HUES64 (cell line): ENCODE measurements around the gene UPB1.
"Not testable (repeated sequence)": the region's sequence is repeated elsewhere in the genome, so short reads cannot be mapped to it uniquely, and the experiment has no call there.

Experiments
- H3K27ac ChIP-seq: 2 replicates; pipeline ENCODE4 v1.7.0; 2013; ENCODE audit warnings: low read depth, low read length, inconsistent platforms
- H3K27me3 ChIP-seq: 2 replicates; pipeline ENCODE4 v1.6.1; 2013; ENCODE audit warnings: mild to moderate bottlenecking, low read length; ENCODE audit not compliant: insufficient read depth
- H3K36me3 ChIP-seq: 2 replicates; pipeline ENCODE4 v1.6.1; 2013; ENCODE audit warnings: mild to moderate bottlenecking, low read length; ENCODE audit not compliant: insufficient read depth
- H3K4me1 ChIP-seq: 2 replicates; pipeline ENCODE4 v1.6.1; 2013; ENCODE audit warnings: mild to moderate bottlenecking, low read length, moderate library complexity; ENCODE audit not compliant: insufficient read depth
- H3K4me3 ChIP-seq: 2 replicates; pipeline ENCODE4 v1.5.1; 2013; ENCODE audit warnings: mild to moderate bottlenecking, low read length, moderate library complexity
- H3K9ac ChIP-seq: 2 replicates; pipeline ENCODE4 v1.6.1; 2013; ENCODE audit warnings: mild to moderate bottlenecking, low read depth, low read length
- H3K9me3 ChIP-seq: 2 replicates; pipeline ENCODE4 v1.6.1; 2013; ENCODE audit warnings: low read depth, low read length; ENCODE audit not compliant: insufficient read depth
- WGBS: fragments of 150-250, 120-280 bp; methylation state at CpG from one replicate; pipeline ENCODE4 v1.1.7; 2013; ENCODE audit warnings: missing lambda C conversion rate; 5-methylcytosine and 5-hydroxymethylcytosine counted together

The UPB1 gene

DNA sequence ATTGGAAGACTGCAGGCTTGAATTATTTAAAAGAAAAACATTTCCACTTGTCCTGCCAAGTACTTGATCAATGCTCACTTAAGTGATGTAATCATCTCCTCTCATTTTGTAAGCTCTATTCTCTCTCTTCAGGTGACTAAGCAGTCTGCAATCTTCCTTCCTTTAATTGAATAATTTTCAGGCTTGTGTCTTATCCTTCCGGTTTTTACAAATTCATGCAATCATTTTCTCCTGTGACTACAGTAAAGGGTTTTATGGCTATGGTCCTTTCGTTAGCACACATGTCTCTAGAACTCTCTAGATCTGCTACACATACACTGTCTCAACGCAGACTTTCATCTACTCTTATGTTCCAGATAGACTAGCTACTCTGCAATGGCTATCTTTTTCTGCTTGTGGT lies 12.6 kb upstream of the UPB1 start:
- H3K4me3 ChIP-seq = no peak overlapping the region
- H3K27me3 ChIP-seq = no peaks in the 10 kb centered on the region
- H3K9me3 ChIP-seq = no peaks in the 10 kb centered on the region
- WGBS = 81% methylated on average over 3 of the region's 3 CpGs
- H3K27ac ChIP-seq = no peak overlapping the region
- no peak overlapping the region for H3K9ac ChIP-seq
- no peaks in the 10 kb centered on the region for H3K36me3 ChIP-seq
- H3K4me1 ChIP-seq = peaks cover 14% of the 10 kb centered on the region

DNA sequence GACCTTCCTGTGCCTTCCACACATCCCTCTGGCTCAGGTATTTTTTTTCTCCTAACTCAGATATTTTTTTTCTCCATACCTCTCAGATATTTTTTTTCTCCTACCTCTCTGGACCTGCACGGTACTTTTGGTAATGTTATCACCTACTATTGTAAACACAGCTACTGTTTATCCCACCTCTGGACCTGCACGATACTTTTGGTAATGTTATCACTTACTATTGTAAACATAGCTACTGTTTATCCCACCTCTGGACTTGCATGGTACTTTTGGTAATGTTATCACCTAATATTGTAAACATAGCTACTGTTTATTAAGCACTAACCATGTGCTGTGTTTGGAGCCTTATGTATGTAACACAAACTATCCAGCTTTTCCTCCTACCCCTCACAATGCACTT lies 12.1 kb upstream of the UPB1 start:
- Histone ChIP-seq H3K36me3 (no peaks in the 10 kb centered on the region), H3K9me3 (no peaks in the 10 kb centered on the region), H3K27me3 (no peaks in the 10 kb centered on the region), H3K27ac (no peak overlapping the region), H3K4me1 (peaks cover 14% of the 10 kb centered on the region), H3K9ac (no peak overlapping the region), H3K4me3 (no peak overlapping the region)
- WGBS = 92% methylated on average over 2 of the region's 2 CpGs

DNA sequence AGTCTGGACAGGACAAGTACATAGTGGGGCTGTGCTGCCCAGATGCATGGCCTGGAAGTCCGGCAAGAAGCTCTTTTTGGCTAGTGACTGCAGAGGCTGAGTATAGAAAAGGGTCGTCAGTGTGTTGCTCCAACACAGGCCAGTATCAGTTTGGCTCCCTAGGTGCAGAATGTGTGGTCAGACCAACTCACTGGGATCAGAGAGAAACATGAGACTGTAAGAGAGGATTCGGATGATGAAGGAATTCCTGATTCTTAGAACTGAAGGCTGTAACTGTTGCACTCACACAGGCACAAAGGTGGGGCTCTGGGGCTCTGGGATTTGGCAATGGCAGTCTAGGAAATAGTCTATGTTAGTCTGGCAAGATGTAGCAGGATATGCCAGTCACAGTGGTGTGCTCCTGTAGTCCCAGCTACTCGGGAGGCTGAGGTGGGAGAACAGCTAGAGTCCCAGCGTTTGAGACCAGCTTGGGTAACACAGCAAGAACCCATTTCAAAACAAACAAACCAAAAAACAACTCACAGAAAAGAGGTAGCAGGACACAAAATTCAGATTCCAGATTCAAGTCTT lies 11.1 kb upstream of the UPB1 start:
- Histone ChIP-seq H3K27ac (no peak overlapping the region), H3K9me3 (no peaks in the 10 kb centered on the region), H3K4me1 (peaks cover 14% of the 10 kb centered on the region), H3K4me3 (no peak overlapping the region), H3K27me3 (no peaks in the 10 kb centered on the region), H3K9ac (no peak overlapping the region), H3K36me3 (no peaks in the 10 kb centered on the region)
- 73% methylated on average over 5 of the region's 5 CpGs for WGBS

DNA sequence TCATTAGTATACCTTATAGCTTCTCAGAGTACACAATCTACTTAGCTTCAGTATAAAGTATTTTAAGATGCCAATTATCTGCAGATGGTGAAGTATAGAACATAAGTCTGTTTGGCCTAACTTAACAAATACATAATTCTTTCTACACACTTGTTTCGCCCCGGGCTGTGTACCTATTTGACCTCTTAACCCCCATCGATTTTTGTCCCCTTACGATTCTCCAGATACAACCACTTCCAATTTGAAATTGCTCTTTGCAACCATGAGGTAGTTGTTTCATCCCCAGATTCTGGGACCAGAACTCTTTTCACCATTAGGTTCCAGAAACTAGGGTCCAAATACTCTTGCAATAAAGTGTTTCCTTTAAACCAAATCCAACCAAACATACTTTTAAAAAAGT lies 10.0 kb upstream of the UPB1 start:
- peaks cover 14% of the 10 kb centered on the region for H3K4me1 ChIP-seq
- H3K4me3 ChIP-seq = no peak overlapping the region
- 93% methylated on average over 4 of the region's 4 CpGs for WGBS
- no peaks in the 10 kb centered on the region for H3K9me3 ChIP-seq
- no peak overlapping the region for H3K9ac ChIP-seq
- no peak overlapping the region for H3K27ac ChIP-seq
- H3K36me3 ChIP-seq = no peaks in the 10 kb centered on the region
- H3K27me3 ChIP-seq = no peaks in the 10 kb centered on the region

DNA sequence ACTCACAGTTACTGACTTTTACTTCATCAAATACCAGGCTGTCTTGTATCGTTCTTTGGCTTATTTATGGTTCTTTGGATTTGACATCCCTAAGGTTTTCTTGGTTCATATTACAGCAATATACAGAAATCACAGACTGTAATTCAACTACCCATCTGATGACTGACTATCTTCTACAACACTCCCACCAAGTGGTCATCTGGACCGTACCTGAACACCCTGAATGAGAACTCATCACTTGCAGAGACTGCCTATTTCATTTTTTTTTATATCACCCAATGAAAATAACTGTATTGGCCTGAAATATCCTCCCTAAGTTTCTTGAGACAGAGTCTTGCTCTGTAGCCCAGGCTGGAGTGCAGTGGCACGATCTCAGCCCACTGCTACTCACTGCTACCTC lies 9.5 kb upstream of the UPB1 start:
- no peak overlapping the region for H3K27ac ChIP-seq
- no peaks in the 10 kb centered on the region for H3K36me3 ChIP-seq
- no peak overlapping the region for H3K9ac ChIP-seq
- peaks cover 14% of the 10 kb centered on the region for H3K4me1 ChIP-seq
- 64% methylated on average over 3 of the region's 3 CpGs for WGBS
- no peak overlapping the region for H3K4me3 ChIP-seq
- no peaks in the 10 kb centered on the region for H3K9me3 ChIP-seq
- H3K27me3 ChIP-seq = no peaks in the 10 kb centered on the region

DNA sequence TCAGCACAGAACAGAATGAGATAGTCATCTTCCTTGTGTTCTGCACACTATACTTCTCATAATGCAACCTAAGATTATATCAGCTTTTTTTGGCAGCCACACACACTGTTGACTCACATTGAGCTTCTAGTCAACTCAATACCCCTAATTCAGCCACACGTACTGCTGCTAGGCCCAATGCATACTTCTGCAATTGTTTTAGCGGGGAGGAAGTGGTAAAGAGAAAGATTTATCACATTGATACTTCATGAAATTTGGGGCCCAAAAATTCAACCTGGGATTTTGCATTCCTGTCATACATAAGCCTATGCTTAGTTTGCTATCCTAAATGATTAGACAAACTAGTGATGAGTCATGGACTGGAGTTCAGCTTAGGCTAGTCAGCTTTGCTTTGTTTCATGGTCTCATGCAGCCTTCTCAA lies 8.6 kb upstream of the UPB1 start:
- 100% methylated on average over 2 of the region's 2 CpGs for WGBS
- H3K9me3 ChIP-seq = no peaks in the 10 kb centered on the region
- H3K4me1 ChIP-seq = peaks cover 8% of the 10 kb centered on the region
- H3K9ac ChIP-seq = no peak overlapping the region
- H3K36me3 ChIP-seq = no peaks in the 10 kb centered on the region
- H3K27ac ChIP-seq = no peak overlapping the region
- H3K4me3 ChIP-seq = no peak overlapping the region
- H3K27me3 ChIP-seq = no peaks in the 10 kb centered on the region

DNA sequence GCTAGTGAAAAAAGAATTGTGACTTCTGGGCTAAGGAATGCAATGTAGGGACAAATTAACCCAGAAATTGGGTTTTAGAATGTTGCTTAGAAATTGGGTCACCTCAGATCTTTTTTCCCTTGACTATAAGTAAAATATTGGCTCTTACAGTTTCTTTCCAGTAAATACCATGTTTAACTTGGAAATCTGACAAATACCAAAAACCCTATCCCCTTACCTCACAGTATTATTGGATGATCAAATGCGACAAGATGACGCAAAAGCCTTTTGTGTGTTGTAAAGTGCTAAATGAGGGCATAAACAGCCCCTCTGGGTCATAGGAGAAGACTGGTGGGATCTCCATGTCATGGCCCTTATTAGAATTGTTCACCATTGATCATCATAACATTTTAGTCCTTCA lies 6.1 kb upstream of the UPB1 start:
- no peak overlapping the region for H3K4me3 ChIP-seq
- H3K27me3 ChIP-seq = peaks cover 22% of the 10 kb centered on the region
- no peak overlapping the region for H3K9ac ChIP-seq
- H3K36me3 ChIP-seq = no peaks in the 10 kb centered on the region
- 50% methylated on average over 2 of the region's 2 CpGs for WGBS
- H3K27ac ChIP-seq = no peak overlapping the region
- no peaks in the 10 kb centered on the region for H3K4me1 ChIP-seq
- no peaks in the 10 kb centered on the region for H3K9me3 ChIP-seq

DNA sequence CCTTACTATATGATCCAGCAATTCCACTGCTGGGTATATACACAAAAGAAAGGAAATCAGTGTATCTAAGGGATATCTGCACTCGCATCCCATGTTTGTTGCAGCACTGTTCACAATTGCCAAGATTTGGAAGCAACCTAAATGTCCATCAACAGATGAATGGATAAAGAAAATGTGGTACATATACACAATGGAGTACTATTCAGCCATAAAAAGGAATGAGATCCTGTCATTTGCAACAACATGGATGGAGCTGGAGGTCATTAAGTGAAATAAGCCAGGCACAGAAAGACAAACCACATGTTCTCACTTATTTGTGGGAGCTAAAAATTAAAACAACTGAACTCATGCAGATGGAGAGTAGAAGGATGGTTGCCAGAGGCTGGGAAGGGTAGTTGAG lies 5.7 kb upstream of the UPB1 start:
- not testable (repeated sequence) for H3K36me3 ChIP-seq

DNA sequence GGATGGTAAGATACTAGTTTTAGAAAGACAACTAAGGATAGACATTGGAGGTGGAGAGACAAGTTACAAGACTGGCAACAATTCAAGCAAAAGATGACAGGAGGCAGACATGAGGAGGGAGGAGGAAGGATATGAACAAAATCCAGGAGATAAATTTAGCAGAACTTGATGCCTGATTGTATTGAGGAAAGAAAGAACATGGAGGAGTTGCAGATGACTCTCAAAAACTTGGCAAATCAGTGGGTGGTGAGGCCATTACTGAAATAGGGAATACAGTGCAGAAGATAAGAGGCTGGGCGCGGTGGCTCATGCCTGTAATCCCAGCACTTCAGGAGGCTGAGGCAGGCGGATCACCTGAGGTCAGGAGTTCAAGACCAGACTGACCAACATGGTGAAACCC lies 2.7 kb upstream of the UPB1 start:
- Histone ChIP-seq H3K27ac (no peak overlapping the region), H3K4me3 (no peak overlapping the region), H3K9ac (no peak overlapping the region), H3K4me1 (no peaks in the 10 kb centered on the region), H3K36me3 (no peaks in the 10 kb centered on the region), H3K27me3 (peaks cover 52% of the 10 kb centered on the region), H3K9me3 (peaks cover 4% of the 10 kb centered on the region; the same call in 1 of the 2 replicates)
- WGBS = 96% methylated on average over 3 of the region's 3 CpGs

More for the DNA sequence above, 5.7 kb upstream of the UPB1 start:
- not testable (repeated sequence) for H3K4me1 ChIP-seq, H3K4me3 ChIP-seq, H3K27ac ChIP-seq, H3K9me3 ChIP-seq, H3K9ac ChIP-seq
- WGBS = 93% methylated on average over 1 of the region's 1 CpG
- H3K27me3 ChIP-seq = peaks cover 26% of the 10 kb centered on the region

DNA sequence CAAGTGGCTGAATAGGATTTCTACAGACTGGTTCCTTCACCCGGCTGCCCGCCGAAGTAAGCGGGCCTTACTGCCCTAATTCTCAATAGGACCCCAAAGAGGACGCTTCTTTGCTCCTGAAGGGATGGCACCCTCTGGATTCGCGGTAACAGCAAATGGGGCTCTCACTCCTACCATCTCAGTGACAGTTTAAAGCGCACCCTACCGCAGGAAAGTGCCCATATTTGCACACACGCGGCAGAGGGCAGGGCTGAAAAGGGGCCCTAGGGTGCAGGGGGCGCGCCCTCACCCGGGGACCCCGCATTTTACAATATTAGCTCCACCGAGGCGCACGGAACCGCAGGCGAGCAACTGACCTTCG lies 985 bp upstream of the UPB1 start:
- H3K27ac ChIP-seq = no peak overlapping the region
- peaks cover 4% of the 10 kb centered on the region; the same call in 1 of the 2 replicates for H3K9me3 ChIP-seq
- peak overlapping the region; percentile 46 for H3K4me3 ChIP-seq
- no peaks in the 10 kb centered on the region for H3K36me3 ChIP-seq
- H3K4me1 ChIP-seq = no peaks in the 10 kb centered on the region
- H3K9ac ChIP-seq = no peak overlapping the region
- peaks cover 52% of the 10 kb centered on the region for H3K27me3 ChIP-seq
- 29% methylated on average over 21 of the region's 21 CpGs for WGBS

DNA sequence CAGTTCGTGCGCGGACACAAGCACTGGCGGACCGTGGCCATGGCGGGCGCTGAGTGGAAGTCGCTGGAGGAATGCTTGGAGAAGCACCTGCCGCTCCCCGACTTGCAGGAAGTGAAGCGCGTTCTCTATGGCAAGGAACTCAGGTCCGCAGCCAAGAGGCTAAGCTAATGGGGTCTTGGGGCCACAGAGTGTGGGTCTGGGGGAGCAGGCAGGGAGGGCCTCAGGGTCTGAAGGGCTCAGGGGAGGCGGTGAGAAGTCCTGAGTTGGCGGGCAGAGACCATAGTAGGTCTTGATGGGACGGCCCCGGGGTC lies 188 bp downstream of the UPB1 start:
- 97% methylated on average over 17 of the region's 17 CpGs for WGBS
- Histone ChIP-seq H3K4me1 (no peaks in the 10 kb centered on the region), H3K27ac (no peak overlapping the region), H3K4me3 (no peak overlapping the region), H3K27me3 (peaks cover 52% of the 10 kb centered on the region), H3K9ac (no peak overlapping the region), H3K36me3 (no peaks in the 10 kb centered on the region), H3K9me3 (peaks cover 4% of the 10 kb centered on the region; the same call in 1 of the 2 replicates)

DNA sequence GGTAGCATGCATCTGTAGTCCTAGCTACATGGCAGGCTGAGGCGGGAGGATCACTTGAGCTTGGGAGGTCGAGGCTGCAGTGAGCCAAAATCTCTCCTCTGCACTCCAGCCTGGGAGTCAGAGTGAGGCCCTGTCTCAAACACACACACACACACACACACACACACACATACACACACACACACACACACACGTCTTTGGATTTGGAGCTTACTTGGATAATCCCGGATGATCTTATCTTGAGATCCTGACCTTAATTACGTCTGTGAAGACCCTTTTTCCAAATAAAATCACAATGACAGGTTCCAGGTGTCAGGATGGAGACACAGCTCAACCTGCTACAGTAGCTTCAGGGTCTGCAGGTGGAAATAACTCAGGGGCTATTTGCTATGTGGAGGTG lies 1.1 kb downstream of the UPB1 start:
- Histone ChIP-seq H3K36me3 (no peaks in the 10 kb centered on the region), H3K9ac (no peak overlapping the region), H3K9me3 (peaks cover 4% of the 10 kb centered on the region; the same call in 1 of the 2 replicates), H3K27me3 (peaks cover 52% of the 10 kb centered on the region), H3K4me1 (no peaks in the 10 kb centered on the region), H3K27ac (no peak overlapping the region), H3K4me3 (no peak overlapping the region)
- WGBS = 93% methylated on average over 5 of the region's 5 CpGs
